PC-9 (cell line): Measurements from ENCODE around the gene IARS2. TPM values are rescaled to one million over a fixed set of nuclear protein-coding genes. Genes with fewer than 3 reads are reported as not detected.
A peak's percentile ranks its signal among the peaks of the same experiment; 100 is the strongest.

Experiments
- BruUV-seq: library from RNA; stranded (reverse); fragments of 400-500 nt; replicated peaks from 2 replicates; lab custom pipeline; 2021; lab: Mats Ljungman, UMichigan
- CTCF ChIA-PET: fragments of 300-600 bp; sonication (Branson Sonifier 250); formaldehyde crosslinking; loops from one replicate; lab custom pipeline; 2022; ENCODE audit warnings: antibody characterized with exemption; lab: Charles Lee
- POLR2A ChIA-PET: fragments of 300-600 bp; sonication (Branson Sonifier 250); formaldehyde crosslinking; loops from one replicate; lab custom pipeline; 2022; ENCODE audit warnings: antibody characterized with exemption; ENCODE audit not compliant: unreplicated experiment; lab: Charles Lee
- DNase-seq, 2 experiments: peaks; one replicate each; pipeline versions ENCODE4 v3.0.0 to v3.0.0-alpha.2; 2015 to 2022; ENCODE audit warnings: mixed read lengths in 1 of 2
- H2AFZ ChIP-seq: fragments of 200-600 bp; sonication (generic); 2 replicates; pipeline ENCODE4 v1.8.1; 2017; ENCODE audit warnings: antibody characterized with exemption
- H3F3A ChIP-seq: fragments of 200-600 bp; sonication (generic); 2 replicates; pipeline ENCODE4 v1.8.1; 2017; ENCODE audit warnings: antibody characterized with exemption, mild to moderate bottlenecking, low read depth; ENCODE audit not compliant: insufficient read depth
- H3K27ac ChIP-seq: fragments of 200-600 bp; sonication (generic); 2 replicates; pipeline ENCODE4 v1.6.1; 2016; ENCODE audit warnings: mixed run types
- H3K27me3 ChIP-seq: fragments of 200-600 bp; sonication (generic); 2 replicates; pipeline ENCODE4 v1.6.1; 2016; ENCODE audit warnings: low read depth, mixed run types; ENCODE audit not compliant: insufficient read depth
- H3K36me3 ChIP-seq: fragments of 200-600 bp; sonication (generic); 2 replicates; pipeline ENCODE4 v1.6.1; 2016; ENCODE audit warnings: low read depth, mixed run types
- H3K4me1 ChIP-seq: fragments of 200-600 bp; sonication (generic); replicated peaks from 2 replicates; pipeline ENCODE4 v1.6.1; 2016; ENCODE audit warnings: mixed run types; ENCODE audit not compliant: insufficient read depth
- H3K4me2 ChIP-seq: fragments of 200-600 bp; sonication (generic); 2 replicates; pipeline ENCODE4 v1.6.1; 2017; ENCODE audit warnings: mixed run types
- H3K4me3 ChIP-seq: fragments of 200-600 bp; sonication (generic); 2 replicates; pipeline ENCODE4 v1.6.1; 2016; ENCODE audit warnings: mixed run types
- H3K79me2 ChIP-seq: fragments of 200-600 bp; sonication (generic); 2 replicates; pipeline ENCODE4 v1.6.1; 2017; ENCODE audit warnings: low read depth, mixed run types
- H3K9me2 ChIP-seq: fragments of 200-600 bp; sonication (generic); 2 replicates; pipeline ENCODE4 v1.8.1; 2017; ENCODE audit warnings: mild to moderate bottlenecking; ENCODE audit not compliant: insufficient read depth
- H3K9me3 ChIP-seq: fragments of 200-600 bp; sonication (generic); 2 replicates; pipeline ENCODE4 v1.8.1; 2016; ENCODE audit warnings: low read depth; ENCODE audit not compliant: insufficient read depth
- H4K20me1 ChIP-seq: fragments of 200-600 bp; sonication (generic); 2 replicates; pipeline ENCODE4 v1.8.1; 2017; ENCODE audit not compliant: insufficient read depth
- CTCF ChIP-seq: fragments of 200-600 bp; sonication (generic); conservative IDR thresholded peaks from 2 replicates; pipeline ENCODE4 v1.6.1; 2017; ENCODE audit warnings: mixed run types, antibody characterized with exemption, mild to moderate bottlenecking, moderate library complexity
- EZH2 ChIP-seq: fragments of 200-600 bp; sonication (generic); IDR thresholded peaks from 2 replicates; pipeline ENCODE4 v1.8.0; 2017; ENCODE audit warnings: antibody characterized with exemption, low read depth
- intact Hi-C: fragments of 100-400 bp; cut with micrococcal nuclease; formaldehyde crosslinking; loops from one replicate; pipeline ENCODE4 v1.10.0; 2022; ENCODE audit not compliant: unreplicated experiment
- total RNA-seq: library from RNA; stranded (reverse); gene quantifications from 2 replicates; pipeline ENCODE4 v1.2.3, GENCODE V29; 2021

Gene IARS2
- total RNA-seq, 1 experiment from 2014 or later: 155 TPM

GRCh38 chr1:220089650-220090556, 4.0 kb upstream of the IARS2 start, which contains the start of gene BPNT1:
BPNT1 (minus strand) TSS chr1:220089788; CDS start chr1:220079846, 9,942 bp downstream.
- ChIA-PET POLR2A (interaction anchor here (0.6 to 0.8 kb wide), 11 partner anchors 10 to 1964 kb away, joined by 3 to 17 read pairs (median 4); partner anchors contain the start of gene MTARC2), CTCF (interaction anchor here (0.6 kb wide), 4 partner anchors 13 to 1589 kb away, joined by 3 to 11 read pairs (median 6); no protein-coding TSS in a partner anchor)
- H3F3A ChIP-seq: peaks cover 10% of the 10 kb centered on the region
- peaks cover 7% of the 10 kb centered on the region for H3K4me1 ChIP-seq
- TF ChIP-seq CTCF (0 out of 2 replicates have a peak, but pooled peaks have one; percentile 17), EZH2 (no peak)
- intact Hi-C loops: loop anchor here (1.0 kb wide), 1 partner anchor 44 kb away; the partner anchor contains the start of gene EPRS1
- peak; percentile 90 to 98 for DNase-seq
- peak within 1 kb of the TSS; percentile 96 for H2AFZ ChIP-seq
- H4K20me1 ChIP-seq: no peaks in the 10 kb centered on the region
- H3K27me3 ChIP-seq: no peaks in the 10 kb centered on the region
- peak within 1 kb of the TSS; percentile 88 for H3K4me3 ChIP-seq
- H3K36me3 ChIP-seq: no peaks in the 10 kb centered on the region
- BruUV-seq: no TSS peak
- H3K9me3 ChIP-seq: no peaks in the 10 kb centered on the region
- no peaks in the 10 kb centered on the region for H3K9me2 ChIP-seq
- peak within 1 kb of the TSS; percentile 21; the same call in 1 of the 2 replicates for H3K27ac ChIP-seq
- H3K4me2 ChIP-seq: peak within 1 kb of the TSS; percentile 70
- H3K79me2 ChIP-seq: peaks cover 36% of the 10 kb centered on the region

- DNase-seq: no peak
- Histone ChIP-seq H3K27ac (no peak overlapping the region), H3K4me3 (no peak overlapping the region), H2AFZ (no peak overlapping the region), H3K4me2 (no peak overlapping the region), H4K20me1 (peaks cover 8% of the 10 kb centered on the region; the same call in 1 of the 2 replicates), H3K9me3 (no peaks in the 10 kb centered on the region), H3K36me3 (no peaks in the 10 kb centered on the region; the same call in 1 of the 2 replicates), H3F3A (peaks cover 10% of the 10 kb centered on the region; the same call in 1 of the 2 replicates), H3K27me3 (no peaks in the 10 kb centered on the region), H3K4me1 (peaks cover 10% of the 10 kb centered on the region), H3K9me2 (no peaks in the 10 kb centered on the region), H3K79me2 (peaks cover 33% of the 10 kb centered on the region)
- BruUV-seq: no TSS peak
- TF ChIP-seq CTCF: no peak
- ChIA-PET POLR2A (no interaction called here), CTCF (no interaction called here)
- intact Hi-C loops: no loop called here
Observed at GRCh38 chr1:220092694-220093093, 1.2 kb upstream of the IARS2 start.

GRCh38 chr1:220093361-220094015, 444 bp upstream of the IARS2 start:
- intact Hi-C loops: loop anchor here (1.0 kb wide), 1 partner anchor 47 kb away; the partner anchor contains the start of gene EPRS1
- no peak overlapping the region for H2AFZ ChIP-seq

More at GRCh38 chr1:220093361-220094015, 444 bp upstream of the IARS2 start:
- POLR2A ChIA-PET: interaction anchor here (0.7 kb wide), 1 partner anchor 889 kb away, joined by 5 read pairs; no protein-coding TSS in a partner anchor
- no TSS peak for BruUV-seq
- Histone ChIP-seq H3K36me3 (peaks cover 5% of the 10 kb centered on the region), H3K4me2 (peak overlapping the region; percentile 59; the same call in 1 of the 2 replicates), H3K9me2 (no peaks in the 10 kb centered on the region), H3K79me2 (peaks cover 28% of the 10 kb centered on the region), H4K20me1 (peaks cover 8% of the 10 kb centered on the region; the same call in 1 of the 2 replicates), H3K4me1 (peaks cover 10% of the 10 kb centered on the region), H3K27ac (no peak overlapping the region), H3F3A (peaks cover 10% of the 10 kb centered on the region; the same call in 1 of the 2 replicates), H3K4me3 (no peak overlapping the region; the same call in 1 of the 2 replicates), H3K27me3 (no peaks in the 10 kb centered on the region), H3K9me3 (no peaks in the 10 kb centered on the region)
- CTCF ChIA-PET: interaction anchor here (0.6 kb wide), 1 partner anchor 46 kb away, joined by 8 read pairs; no protein-coding TSS in a partner anchor
- DNase-seq: no peak
- no peak for TF ChIP-seq EZH2
- no peak for TF ChIP-seq CTCF
